Hepatocyte (in vitro differentiated cells): ENCODE data around the gene LPP. TPM values are rescaled to one million over a fixed set of nuclear protein-coding genes. Genes with fewer than 3 reads are reported as not detected.

Experiments
- DNase-seq: peaks from one replicate; pipeline ENCODE4 v3.0.0-alpha.2; 2016; ENCODE audit warnings: low spot score
- H2AFZ ChIP-seq: fragments of 200-600 bp; sonication (generic); 2 replicates; pipeline ENCODE4 v1.6.0; 2016; ENCODE audit warnings: antibody characterized with exemption, mild to moderate bottlenecking
- H3K27ac ChIP-seq: fragments of 200-600 bp; sonication (generic); 2 replicates; pipeline ENCODE4 v1.5.1; 2016; ENCODE audit warnings: mild to moderate bottlenecking
- H3K27me3 ChIP-seq: fragments of 200-600 bp; sonication (generic); 2 replicates; pipeline ENCODE4 v1.6.1; 2016
- H3K36me3 ChIP-seq: fragments of 200-600 bp; sonication (generic); replicated peaks from 2 replicates; pipeline ENCODE4 v1.5.1; 2016; ENCODE audit warnings: low read depth; ENCODE audit not compliant: insufficient read depth
- H3K4me1 ChIP-seq: fragments of 200-600 bp; sonication (generic); 2 replicates; pipeline ENCODE4 v1.5.1; 2016; ENCODE audit warnings: mild to moderate bottlenecking, moderate library complexity; ENCODE audit not compliant: insufficient read depth
- H3K4me2 ChIP-seq: fragments of 200-600 bp; sonication (generic); 2 replicates; pipeline ENCODE4 v1.6.0; 2016
- H3K4me3 ChIP-seq: fragments of 200-600 bp; sonication (generic); 2 replicates; pipeline ENCODE4 v1.5.1; 2016; ENCODE audit warnings: mild to moderate bottlenecking
- H3K79me2 ChIP-seq: fragments of 200-600 bp; sonication (generic); 2 replicates; pipeline ENCODE4 v1.6.0; 2017; ENCODE audit warnings: mild to moderate bottlenecking
- H3K9me2 ChIP-seq: fragments of 200-600 bp; sonication (generic); replicated peaks from 2 replicates; pipeline ENCODE4 v1.6.0; 2017; ENCODE audit warnings: mild to moderate bottlenecking; ENCODE audit not compliant: insufficient read depth
- H3K9me3 ChIP-seq: fragments of 200-600 bp; sonication (generic); 2 replicates; pipeline ENCODE4 v1.5.1; 2016; ENCODE audit warnings: low read depth, mild to moderate bottlenecking
- H4K20me1 ChIP-seq: fragments of 200-600 bp; sonication (generic); 2 replicates; pipeline ENCODE4 v1.6.0; 2016; ENCODE audit warnings: mild to moderate bottlenecking; ENCODE audit not compliant: insufficient read depth, poor library complexity, severe bottlenecking
- CTCF ChIP-seq: fragments of 200-600 bp; sonication (generic); IDR thresholded peaks from 2 replicates; pipeline ENCODE4 v1.5.1; 2016; ENCODE audit warnings: antibody characterized with exemption, mild to moderate bottlenecking; ENCODE audit not compliant: poor library complexity
- EZH2 ChIP-seq: fragments of 200-600 bp; sonication (generic); IDR thresholded peaks from 2 replicates; pipeline ENCODE4 v1.6.1; 2016; ENCODE audit warnings: antibody characterized with exemption, mild to moderate bottlenecking, borderline replicate concordance
- EZH2phosphoT487 ChIP-seq: fragments of 200-600 bp; sonication (generic); IDR thresholded peaks from one replicate; pipeline ENCODE4 v1.6.1; 2018; ENCODE audit warnings: antibody characterized with exemption, mild to moderate bottlenecking, low read depth, moderate library complexity; ENCODE audit not compliant: unreplicated experiment, severe bottlenecking
- WGBS: methylation state at CpG from one replicate; pipeline ENCODE4 v1.1.6; 2016; ENCODE audit warnings: low lambda C conversion rate; ENCODE audit errors: missing lambda C conversion rate; 5-methylcytosine and 5-hydroxymethylcytosine counted together
- polyA plus RNA-seq: library from polyadenylated mRNA; unstranded; fragments of >200 nt; fragmentation: Nextera tagmentation; extraction: Ambion mirVana; gene quantifications from 2 replicates; pipeline ENCODE4 v1.2.1, GENCODE V29; 2016
- total RNA-seq: library from RNA; depleted of rRNA; stranded (reverse); fragments of >200 nt; gene quantifications from 2 replicates; pipeline ENCODE4 v1.2.3, GENCODE V29; 2014

LPP gene
- total and polyA plus RNA-seq, 2 experiments from 2014 or later: 53.2 to 73.8 TPM

GRCh38 chr3:188330138-188330537 is 176.2 kb downstream of the LPP start:
- H3K79me2 ChIP-seq: peaks cover 48% of the 10 kb centered on the region
- H3K9me2 ChIP-seq: no peaks in the 10 kb centered on the region
- no peaks in the 10 kb centered on the region for H3K9me3 ChIP-seq
- H2AFZ ChIP-seq: no peak overlapping the region
- H3K4me3 ChIP-seq: no peak overlapping the region
- DNase-seq: no peak
- no peak overlapping the region for H3K27ac ChIP-seq
- H3K27me3 ChIP-seq: no peaks in the 10 kb centered on the region
- no peaks in the 10 kb centered on the region for H3K4me1 ChIP-seq
- 90% methylated on average over 2 of the region's 2 CpGs for WGBS
- TF ChIP-seq CTCF (no peak), EZH2 (no peak), EZH2phosphoT487 (no peak)
- H3K4me2 ChIP-seq: no peak overlapping the region
- no peaks in the 10 kb centered on the region for H4K20me1 ChIP-seq
- H3K36me3 ChIP-seq: no peaks in the 10 kb centered on the region

- Histone ChIP-seq H3K27me3 (no peaks in the 10 kb centered on the region), H3K36me3 (no peaks in the 10 kb centered on the region), H2AFZ (no peak overlapping the region), H3K4me2 (no peak overlapping the region), H3K9me3 (no peaks in the 10 kb centered on the region), H3K4me3 (no peak overlapping the region), H4K20me1 (no peaks in the 10 kb centered on the region), H3K79me2 (peaks cover 49% of the 10 kb centered on the region), H3K4me1 (no peaks in the 10 kb centered on the region), H3K9me2 (no peaks in the 10 kb centered on the region), H3K27ac (no peak overlapping the region)
- WGBS: 96% methylated on average over 1 of the region's 1 CpG
- DNase-seq: no peak
- TF ChIP-seq EZH2phosphoT487 (no peak), CTCF (no peak), EZH2 (no peak)
These were observed 177.2 kb downstream of the LPP start for GRCh38 chr3:188331166-188331565.

- Histone ChIP-seq H3K9me2 (no peaks in the 10 kb centered on the region), H3K4me1 (no peaks in the 10 kb centered on the region), H3K4me2 (no peak overlapping the region), H3K4me3 (no peak overlapping the region), H3K27ac (no peak overlapping the region), H3K79me2 (peaks cover 51% of the 10 kb centered on the region), H3K9me3 (no peaks in the 10 kb centered on the region), H2AFZ (no peak overlapping the region), H4K20me1 (no peaks in the 10 kb centered on the region), H3K36me3 (no peaks in the 10 kb centered on the region), H3K27me3 (no peaks in the 10 kb centered on the region)
- TF ChIP-seq EZH2: no peak
- TF ChIP-seq EZH2phosphoT487: no peak
- no peak for TF ChIP-seq CTCF
- whole genome bisulfite sequencing: 95% methylated on average over 3 of the region's 3 CpGs
- DNase-seq: no peak
These were observed 178.1 kb downstream of the LPP start for GRCh38 chr3:188332085-188332484.

- Histone ChIP-seq H4K20me1 (no peaks in the 10 kb centered on the region), H3K9me3 (no peaks in the 10 kb centered on the region), H3K9me2 (no peaks in the 10 kb centered on the region), H3K4me1 (no peaks in the 10 kb centered on the region), H3K27ac (no peak overlapping the region), H3K27me3 (no peaks in the 10 kb centered on the region), H3K4me2 (no peak overlapping the region), H3K79me2 (peaks cover 65% of the 10 kb centered on the region), H3K4me3 (no peak overlapping the region), H3K36me3 (no peaks in the 10 kb centered on the region), H2AFZ (no peak overlapping the region)
- TF ChIP-seq EZH2phosphoT487 (no peak), EZH2 (no peak), CTCF (no peak)
- no peak for DNase-seq
- WGBS: 79% methylated on average over 3 of the region's 3 CpGs
These were observed 181.7 kb downstream of the LPP start for GRCh38 chr3:188335656-188336055.
